Measurements from ENCODE around the gene SELENOM. TPM values are rescaled to one million over a fixed set of nuclear protein-coding genes. Genes with fewer than 3 reads are reported as not detected.
A peak's percentile ranks its signal among the peaks of the same experiment; 100 is the strongest.
"Not testable (repeated sequence)": the region's sequence is repeated elsewhere in the genome, so short reads cannot be mapped to it uniquely, and the experiment has no call there.

SELENOM gene
- total and polyA plus RNA-seq, 5 experiments from 2014 or later, result 74.9 to 142 (median 114) TPM

GRCh38 chr22:31075961-31076360 is 31.4 kb downstream of the SELENOM start:
- no peaks in the 10 kb centered on the region for H3K36me3 Mint-ChIP-seq
- no peak overlapping the region for H3K27ac Mint-ChIP-seq
- ATAC-seq, result no peak
- H3K4me3 Mint-ChIP-seq, result no peak overlapping the region
- peaks cover 0 to 7% (median 5%) of the 10 kb centered on the region in 4 donors for H3K4me1 Mint-ChIP-seq
- H3K9me3 Mint-ChIP-seq, result no peaks in the 10 kb centered on the region
- POLR2A ChIA-PET, result no interaction called here
- no peak for DNase-seq
- H3K27me3 Mint-ChIP-seq, result no peaks in the 10 kb centered on the region

GRCh38 chr22:31073545-31074145 is 33.7 kb downstream of the SELENOM start:
- not testable (repeated sequence) for H3K36me3 Mint-ChIP-seq, H3K4me3 Mint-ChIP-seq, ATAC-seq, H3K27me3 Mint-ChIP-seq, H3K9me3 Mint-ChIP-seq, H3K27ac Mint-ChIP-seq, DNase-seq, H3K4me1 Mint-ChIP-seq
- POLR2A ChIA-PET, result interaction anchor here (0.6 kb wide), 1 partner anchor 123 kb away, joined by 4 read pairs; no protein-coding TSS in a partner anchor

- not testable (repeated sequence) for DNase-seq, H3K9me3 Mint-ChIP-seq, H3K27ac Mint-ChIP-seq, H3K4me1 Mint-ChIP-seq, H3K4me3 Mint-ChIP-seq, H3K27me3 Mint-ChIP-seq, ATAC-seq, H3K36me3 Mint-ChIP-seq
- POLR2A ChIA-PET, result interaction anchor here (0.6 kb wide), 1 partner anchor 123 kb away, joined by 4 read pairs; no protein-coding TSS in a partner anchor
Observed at GRCh38 chr22:31073125-31073524, 34.2 kb downstream of the SELENOM start.

GRCh38 chr22:31069691-31070314 is 37.6 kb downstream of the SELENOM start:
- H3K9me3 Mint-ChIP-seq, H3K27me3 Mint-ChIP-seq, ATAC-seq, H3K4me3 Mint-ChIP-seq, H3K27ac Mint-ChIP-seq, H3K36me3 Mint-ChIP-seq, H3K4me1 Mint-ChIP-seq, POLR2A ChIA-PET, DNase-seq: not testable (repeated sequence)

- Mint-ChIP-seq H3K36me3 (no peaks in the 10 kb centered on the region), H3K4me1 (peaks cover 0 to 1% (median 0%) of the 10 kb centered on the region in 4 donors), H3K4me3 (no peak overlapping the region), H3K27ac (no peak overlapping the region), H3K9me3 (peaks cover 0 to under 1% (median 0%) of the 10 kb centered on the region in 9 donors), H3K27me3 (no peaks in the 10 kb centered on the region)
- no peak for DNase-seq
- no peak for ATAC-seq
- POLR2A ChIA-PET, result no interaction called here
Observed at GRCh38 chr22:31068970-31069369, 38.4 kb downstream of the SELENOM start.

GRCh38 chr22:31064369-31064768 is 43.0 kb downstream of the SELENOM start:
- Mint-ChIP-seq H3K4me1 (peaks cover 0 to 1% (median 0%) of the 10 kb centered on the region in 4 donors), H3K9me3 (peaks cover 0 to 4% (median 0%) of the 10 kb centered on the region in 9 donors), H3K4me3 (no peak overlapping the region), H3K36me3 (no peaks in the 10 kb centered on the region), H3K27ac (no peak overlapping the region), H3K27me3 (no peaks in the 10 kb centered on the region)
- ATAC-seq (no peak), DNase-seq (no peak)
- POLR2A ChIA-PET, result no interaction called here

- Mint-ChIP-seq H3K27ac (peak overlapping the region in 1 of 10 donors; percentile 40), H3K4me3 (no peak overlapping the region), H3K4me1 (no peaks in the 10 kb centered on the region), H3K27me3 (no peaks in the 10 kb centered on the region), H3K9me3 (peaks cover 0 to 4% (median 0%) of the 10 kb centered on the region in 9 donors), H3K36me3 (no peaks in the 10 kb centered on the region)
- ATAC-seq (no peak), DNase-seq (no peak)
- POLR2A ChIA-PET, result no interaction called here
Observed at GRCh38 chr22:31062566-31063230, 44.7 kb downstream of the SELENOM start.

GRCh38 chr22:31059663-31060062 is 47.7 kb downstream of the SELENOM start:
- H3K36me3 Mint-ChIP-seq, H3K4me1 Mint-ChIP-seq, H3K9me3 Mint-ChIP-seq, DNase-seq, H3K4me3 Mint-ChIP-seq, H3K27me3 Mint-ChIP-seq, ATAC-seq, POLR2A ChIA-PET: not testable (repeated sequence)
- H3K27ac Mint-ChIP-seq, result peak overlapping the region in 2 of 10 donors; percentile 22 to 63

- Mint-ChIP-seq H3K9me3 (no peaks in the 10 kb centered on the region), H3K4me1 (peaks cover 0 to 4% (median 0%) of the 10 kb centered on the region in 4 donors), H3K27ac (peak overlapping the region in 2 of 10 donors; percentile 27 to 53), H3K4me3 (no peak overlapping the region), H3K27me3 (no peaks in the 10 kb centered on the region), H3K36me3 (no peaks in the 10 kb centered on the region)
- ATAC-seq (no peak), DNase-seq (no peak)
- POLR2A ChIA-PET, result interaction anchor here (0.6 kb wide), 1 partner anchor 8 kb away, joined by 3 read pairs; no protein-coding TSS in a partner anchor
Observed at GRCh38 chr22:31056986-31057599, 50.3 kb downstream of the SELENOM start.

- DNase-seq (no peak), ATAC-seq (no peak)
- Mint-ChIP-seq H3K27me3 (no peaks in the 10 kb centered on the region), H3K9me3 (no peaks in the 10 kb centered on the region), H3K4me1 (peaks cover 0 to 4% (median 0%) of the 10 kb centered on the region in 4 donors), H3K36me3 (no peaks in the 10 kb centered on the region), H3K4me3 (no peak overlapping the region), H3K27ac (no peak overlapping the region)
- POLR2A ChIA-PET, result no interaction called here
Observed at GRCh38 chr22:31055635-31056159, 51.7 kb downstream of the SELENOM start.

GRCh38 chr22:31055117-31055634 is 52.2 kb downstream of the SELENOM start:
- DNase-seq (no peak), ATAC-seq (no peak)
- peaks cover 0 to 4% (median 0%) of the 10 kb centered on the region in 4 donors for H3K4me1 Mint-ChIP-seq
- H3K27ac Mint-ChIP-seq, result no peak overlapping the region
- no peaks in the 10 kb centered on the region for H3K27me3 Mint-ChIP-seq
- no peak overlapping the region for H3K4me3 Mint-ChIP-seq
- POLR2A ChIA-PET, result no interaction called here
- no peaks in the 10 kb centered on the region for H3K36me3 Mint-ChIP-seq
- no peaks in the 10 kb centered on the region for H3K9me3 Mint-ChIP-seq
